Stimulated activated CD4-positive, alpha-beta T cell treated with anti-CD3 and anti-CD28 coated beads, Interleukin-4, amount 100 ng/mL, for 4 hours (primary cell): ENCODE data around the gene PNP.
"Not testable (repeated sequence)": the region's sequence is repeated elsewhere in the genome, so short reads cannot be mapped to it uniquely, and the experiment has no call there.

Experiments
- DNase-seq, 2 experiments: peaks; one replicate each; pipeline ENCODE4 v3.0.0-alpha.2; 2020

The PNP gene

GRCh38 chr14:20493634-20494033, 24.4 kb downstream of the PNP start:
- no peak for DNase-seq

GRCh38 chr14:20494935-20495766, 25.9 kb downstream of the PNP start:
- DNase-seq, result no peak

- DNase-seq, result no peak
Observed at GRCh38 chr14:20498622-20499021, 29.4 kb downstream of the PNP start.

GRCh38 chr14:20499108-20499507, 29.9 kb downstream of the PNP start:
- no peak for DNase-seq

- no peak for DNase-seq
Observed at GRCh38 chr14:20499881-20500280, 30.7 kb downstream of the PNP start.

- DNase-seq, result no peak
Observed at GRCh38 chr14:20501346-20501745, 32.1 kb downstream of the PNP start.

GRCh38 chr14:20503898-20504297, 34.7 kb downstream of the PNP start:
- DNase-seq, result no peak

GRCh38 chr14:20506276-20506675, 37.1 kb downstream of the PNP start:
- not testable (repeated sequence) for DNase-seq

GRCh38 chr14:20506752-20507151, 37.5 kb downstream of the PNP start:
- DNase-seq, result not testable (repeated sequence)

- DNase-seq, result not testable (repeated sequence)
Observed at GRCh38 chr14:20507537-20507936, 38.3 kb downstream of the PNP start.

- no peak for DNase-seq
Observed at GRCh38 chr14:20508367-20508766, 39.2 kb downstream of the PNP start.

- no peak for DNase-seq
Observed at GRCh38 chr14:20512177-20512905, 43.1 kb downstream of the PNP start.

GRCh38 chr14:20515846-20516245, 46.6 kb downstream of the PNP start:
- DNase-seq, result no peak

GRCh38 chr14:20516921-20517320, 47.7 kb downstream of the PNP start:
- no peak for DNase-seq

- DNase-seq, result no peak
Observed at GRCh38 chr14:20522332-20522731, 53.1 kb downstream of the PNP start.

GRCh38 chr14:20524027-20524426, 54.8 kb downstream of the PNP start:
- DNase-seq, result no peak
